NT2/D1 (cell line): ENCODE data around the gene BRAT1.

Experiments used
- DNase-seq: peaks from one replicate; pipeline ENCODE4 v3.0.0-alpha.2; 2011; ENCODE audit warnings: low read depth, low spot score
- H3K27me3 ChIP-seq: 2 replicates; pipeline ENCODE4 v1.6.0; 2011; ENCODE audit warnings: mild to moderate bottlenecking; ENCODE audit not compliant: insufficient read length, insufficient read depth
- H3K36me3 ChIP-seq: 2 replicates; pipeline ENCODE4 v1.6.1; 2011; ENCODE audit warnings: mild to moderate bottlenecking, low read length, mixed read lengths; ENCODE audit not compliant: insufficient read depth, insufficient read length
- H3K4me1 ChIP-seq: 2 replicates; pipeline ENCODE4 v1.5.1; 2011; ENCODE audit not compliant: insufficient read depth, insufficient read length
- H3K4me3 ChIP-seq: 2 replicates; pipeline ENCODE4 v1.5.1; 2011; ENCODE audit warnings: low read depth; ENCODE audit not compliant: insufficient read length
- H3K9ac ChIP-seq: 2 replicates; pipeline ENCODE4 v1.6.0; 2011; ENCODE audit warnings: low read depth; ENCODE audit not compliant: insufficient read length
- H3K9me3 ChIP-seq: 2 replicates; pipeline ENCODE4 v1.5.1; 2011; ENCODE audit warnings: mild to moderate bottlenecking, low read length; ENCODE audit not compliant: insufficient read depth
- SUZ12 ChIP-seq: IDR thresholded peaks from 2 replicates; pipeline ENCODE4 v1.6.1; 2011; ENCODE audit not compliant: insufficient read length, insufficient read depth; ENCODE audit errors: extremely low read depth
- YY1 ChIP-seq: IDR thresholded peaks from 2 replicates; pipeline ENCODE4 v1.6.1; 2011; ENCODE audit not compliant: insufficient read length, insufficient read depth
- ZNF274 ChIP-seq: IDR thresholded peaks from 2 replicates; pipeline ENCODE4 v1.6.1; 2011; ENCODE audit warnings: mild to moderate bottlenecking, low read depth, low read length

Gene BRAT1

DNA sequence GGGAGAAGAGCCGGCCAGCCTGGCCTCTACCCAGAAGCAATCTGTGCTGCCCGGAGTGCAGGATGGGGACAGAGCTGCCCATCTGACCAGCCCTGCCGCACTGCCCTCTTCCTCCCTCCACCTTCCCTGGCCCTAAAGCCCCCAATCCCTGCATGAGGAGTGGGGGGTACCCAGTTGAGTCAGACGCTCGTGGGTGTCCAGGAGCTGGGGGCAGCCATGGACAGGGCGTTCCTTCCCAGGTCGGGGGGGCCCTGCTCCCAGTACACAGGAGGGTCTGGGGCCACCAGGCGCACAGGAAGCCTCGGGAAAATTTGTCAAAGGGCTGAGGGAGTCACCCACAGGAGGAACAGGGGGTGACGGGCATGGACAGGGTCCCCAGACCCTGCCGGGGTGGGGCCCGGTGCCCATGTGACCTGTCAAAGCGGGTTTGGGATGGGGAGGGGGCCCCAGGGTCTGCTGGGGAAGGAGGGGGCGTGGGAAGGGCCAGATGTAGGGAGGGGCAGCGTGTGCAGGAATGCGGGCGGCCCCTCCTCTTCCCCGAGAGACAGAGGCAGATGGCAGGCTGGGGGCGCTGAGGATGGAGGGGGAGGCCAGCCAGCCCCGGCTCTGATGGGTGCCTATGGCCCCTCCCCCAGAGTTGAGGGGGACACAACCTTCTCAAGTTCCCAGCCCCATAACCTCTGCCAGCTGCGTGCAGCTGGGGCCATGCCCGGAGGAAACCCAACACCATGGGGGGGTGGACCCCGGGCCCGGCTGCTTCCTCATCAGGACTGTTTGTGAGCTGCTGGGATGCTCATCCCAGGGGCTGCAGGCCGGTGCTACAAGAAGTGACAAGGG is 57.6 kb downstream of the BRAT1 start:
- H3K4me1 ChIP-seq, result peaks cover 49% of the 10 kb centered on the region
- TF ChIP-seq ZNF274 (no peak), SUZ12 (no peak), YY1 (no peak)
- no peaks in the 10 kb centered on the region for H3K9me3 ChIP-seq
- H3K9ac ChIP-seq, result peak overlapping the region; percentile 34
- no peaks in the 10 kb centered on the region for H3K36me3 ChIP-seq
- no peak overlapping the region for H3K4me3 ChIP-seq
- no peak for DNase-seq
- H3K27me3 ChIP-seq, result no peaks in the 10 kb centered on the region

DNA sequence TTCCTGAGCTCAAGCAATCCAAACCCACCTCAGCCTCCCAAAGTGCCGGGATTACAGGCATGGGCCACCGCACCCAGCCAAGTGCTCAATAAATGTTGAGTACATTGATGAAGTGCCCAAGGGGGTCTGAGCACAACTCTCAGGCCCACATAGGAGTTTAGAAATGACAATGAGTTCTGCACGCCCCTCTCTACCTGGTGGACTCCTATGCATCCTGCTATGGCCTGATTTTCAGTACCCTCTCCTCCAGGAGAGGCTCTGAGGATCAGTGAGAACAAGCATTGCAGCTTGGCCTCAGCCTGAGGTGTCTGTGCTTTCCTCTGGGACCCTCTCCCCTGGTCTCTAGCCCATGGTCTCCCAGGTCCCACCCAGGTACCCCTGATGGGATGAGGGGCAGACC is 58.3 kb downstream of the BRAT1 start:
- Histone ChIP-seq H3K9me3 (no peaks in the 10 kb centered on the region), H3K4me1 (peaks cover 49% of the 10 kb centered on the region), H3K4me3 (no peak overlapping the region), H3K9ac (no peak overlapping the region), H3K36me3 (no peaks in the 10 kb centered on the region), H3K27me3 (no peaks in the 10 kb centered on the region)
- TF ChIP-seq SUZ12, result no peak
- no peak for TF ChIP-seq ZNF274
- no peak for TF ChIP-seq YY1
- DNase-seq, result no peak

GRCh38 chr7:2496375-2496774 is 58.9 kb downstream of the BRAT1 start:
- Histone ChIP-seq H3K9me3 (no peaks in the 10 kb centered on the region), H3K4me3 (no peak overlapping the region), H3K27me3 (no peaks in the 10 kb centered on the region), H3K4me1 (peaks cover 44% of the 10 kb centered on the region), H3K36me3 (no peaks in the 10 kb centered on the region), H3K9ac (peak overlapping the region; percentile 58)
- TF ChIP-seq ZNF274, result no peak
- no peak for TF ChIP-seq YY1
- no peak for TF ChIP-seq SUZ12
- no peak for DNase-seq

GRCh38 chr7:2495418-2496299 is 59.7 kb downstream of the BRAT1 start:
- Histone ChIP-seq H3K4me1 (peaks cover 43% of the 10 kb centered on the region), H3K27me3 (no peaks in the 10 kb centered on the region), H3K36me3 (no peaks in the 10 kb centered on the region), H3K9me3 (no peaks in the 10 kb centered on the region), H3K4me3 (no peak overlapping the region), H3K9ac (peak overlapping the region; percentile 58)
- peak; percentile 86 for DNase-seq
- TF ChIP-seq ZNF274 (no peak), SUZ12 (no peak), YY1 (no peak)

- Histone ChIP-seq H3K9ac (no peak overlapping the region), H3K4me1 (peaks cover 40% of the 10 kb centered on the region), H3K27me3 (no peaks in the 10 kb centered on the region), H3K36me3 (no peaks in the 10 kb centered on the region), H3K4me3 (no peak overlapping the region), H3K9me3 (no peaks in the 10 kb centered on the region)
- no peak for DNase-seq
- no peak for TF ChIP-seq SUZ12
- no peak for TF ChIP-seq ZNF274
- no peak for TF ChIP-seq YY1
Observed at GRCh38 chr7:2494191-2495130, 60.9 kb downstream of the BRAT1 start.

- DNase-seq, result no peak
- H3K9me3 ChIP-seq, result no peaks in the 10 kb centered on the region
- TF ChIP-seq ZNF274, result no peak
- no peak for TF ChIP-seq YY1
- TF ChIP-seq SUZ12, result no peak
- peaks cover 30% of the 10 kb centered on the region for H3K4me1 ChIP-seq
- H3K4me3 ChIP-seq, result no peak overlapping the region
- no peaks in the 10 kb centered on the region for H3K36me3 ChIP-seq
- no peak overlapping the region for H3K9ac ChIP-seq
- no peaks in the 10 kb centered on the region for H3K27me3 ChIP-seq
Observed at GRCh38 chr7:2493205-2494164, 61.8 kb downstream of the BRAT1 start.
